HG03103 (cell line): ENCODE data around the gene IRS2.
"Not testable (repeated sequence)": the region's sequence is repeated elsewhere in the genome, so short reads cannot be mapped to it uniquely, and the experiment has no call there.

ENCODE experiments used
- ATAC-seq: cut with Tn5 transposase; IDR thresholded peaks from one replicate; pipeline ENCODE4 v1.9.1; 2021; ENCODE audit warnings: low read depth; ENCODE audit not compliant: unreplicated experiment

Gene IRS2

DNA sequence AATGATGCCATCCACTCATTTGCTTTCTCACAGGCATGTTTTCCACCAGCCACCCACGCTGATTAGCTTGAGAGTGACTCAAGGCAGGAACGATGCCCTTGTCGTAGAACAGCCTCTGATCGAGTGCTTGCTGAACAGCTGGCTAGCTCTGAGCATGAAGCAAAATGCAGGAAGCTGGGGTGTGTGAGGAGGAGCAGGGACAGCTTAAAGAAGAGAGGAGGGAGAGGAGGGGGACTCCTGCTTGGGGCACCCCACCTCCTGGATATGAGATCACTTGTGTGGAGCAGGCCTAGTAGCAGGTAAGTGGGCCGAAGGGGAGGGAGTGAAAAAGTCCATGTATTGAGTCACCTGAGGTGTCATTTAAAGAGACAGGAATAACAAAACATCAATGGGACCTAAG, 48.8 kb downstream of the IRS2 start:
- ATAC-seq, result no peak

DNA sequence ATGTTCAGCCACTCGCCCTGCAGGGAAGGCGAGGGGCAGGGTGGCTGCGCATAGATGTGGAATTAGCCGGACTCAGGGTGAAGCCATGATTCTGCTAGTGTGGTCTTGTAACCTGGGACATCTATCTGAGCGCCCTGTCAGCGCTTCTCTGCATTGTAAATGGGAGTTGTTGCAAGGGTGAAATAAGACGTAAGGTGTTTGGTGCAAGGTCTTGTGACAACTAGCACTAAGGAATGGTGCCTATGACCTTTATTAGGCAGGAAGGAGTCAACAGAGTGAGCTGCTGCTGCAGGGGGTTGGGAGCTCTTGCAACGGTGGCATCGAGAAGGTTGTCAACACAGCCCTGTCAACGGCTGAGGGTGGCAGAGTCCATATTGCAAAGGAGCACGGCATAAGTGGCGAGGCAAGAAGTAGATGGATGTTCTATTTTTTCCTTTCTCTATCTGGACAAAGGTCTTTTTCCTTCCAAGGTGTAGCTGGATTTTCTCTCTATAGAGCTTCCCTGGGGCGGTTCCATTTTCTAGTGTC, 49.3 kb downstream of the IRS2 start:
- ATAC-seq, result no peak

DNA sequence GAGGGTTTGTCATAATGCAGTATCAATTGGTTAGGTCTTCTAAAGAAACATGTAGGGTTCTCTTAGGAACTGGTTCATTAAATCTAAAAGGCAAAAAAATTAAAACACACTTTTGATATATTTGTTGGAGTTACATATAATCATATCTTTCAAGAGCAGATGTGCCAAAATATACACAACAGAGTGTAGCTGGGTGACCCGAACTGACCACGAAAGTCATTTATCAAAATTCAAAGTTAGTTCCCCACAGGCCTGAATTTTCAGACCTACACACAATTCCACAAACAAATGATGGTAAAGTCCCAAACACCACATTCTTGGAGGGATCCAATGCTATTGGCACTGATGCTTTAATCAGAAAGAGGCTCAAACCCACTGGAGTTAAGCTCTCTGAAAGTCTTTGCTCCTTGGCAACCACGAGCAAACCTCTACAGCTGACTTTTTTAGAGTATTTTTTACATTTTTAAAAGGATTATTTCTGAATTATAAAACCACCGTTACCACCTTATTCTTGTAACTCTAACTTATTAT, 50.9 kb downstream of the IRS2 start:
- no peak for ATAC-seq

DNA sequence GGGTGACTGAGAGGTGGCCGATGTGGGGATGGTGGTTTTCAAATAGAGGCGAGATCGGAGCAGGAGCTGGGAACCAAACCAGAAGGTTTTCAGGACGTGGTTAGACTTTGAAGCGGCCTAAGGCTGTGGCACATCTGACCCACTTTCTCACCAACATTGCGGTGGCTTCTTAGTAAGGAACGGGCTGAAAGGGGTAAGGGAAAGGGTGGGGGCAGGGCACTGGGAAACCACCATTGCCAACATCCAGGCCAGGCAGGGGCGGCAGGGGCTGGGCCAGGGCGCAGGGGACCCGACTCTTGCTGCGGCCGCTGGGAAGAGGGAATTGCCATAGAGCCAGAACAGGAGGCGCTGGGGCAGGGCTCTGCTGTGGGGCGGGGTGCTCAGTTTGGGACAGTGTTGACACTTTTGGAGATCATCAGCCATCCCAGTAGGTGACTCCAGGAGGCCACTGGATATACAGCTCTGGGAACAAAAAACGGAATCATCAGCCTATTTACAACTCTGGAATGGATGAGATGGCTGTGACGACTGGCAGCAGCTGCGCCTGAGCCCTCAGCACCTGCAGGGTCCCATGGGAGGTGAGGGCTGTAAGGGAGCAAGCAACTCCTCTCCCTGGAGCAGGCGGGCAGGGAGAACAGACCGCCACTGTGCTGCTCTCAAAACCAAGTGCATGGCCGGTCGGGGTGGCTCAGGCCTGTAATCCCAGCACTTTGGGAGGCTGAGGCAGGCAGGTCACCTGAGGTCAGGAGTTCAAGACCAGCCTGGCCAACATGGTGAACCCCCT, 52.2 kb downstream of the IRS2 start:
- ATAC-seq, result no peak

DNA sequence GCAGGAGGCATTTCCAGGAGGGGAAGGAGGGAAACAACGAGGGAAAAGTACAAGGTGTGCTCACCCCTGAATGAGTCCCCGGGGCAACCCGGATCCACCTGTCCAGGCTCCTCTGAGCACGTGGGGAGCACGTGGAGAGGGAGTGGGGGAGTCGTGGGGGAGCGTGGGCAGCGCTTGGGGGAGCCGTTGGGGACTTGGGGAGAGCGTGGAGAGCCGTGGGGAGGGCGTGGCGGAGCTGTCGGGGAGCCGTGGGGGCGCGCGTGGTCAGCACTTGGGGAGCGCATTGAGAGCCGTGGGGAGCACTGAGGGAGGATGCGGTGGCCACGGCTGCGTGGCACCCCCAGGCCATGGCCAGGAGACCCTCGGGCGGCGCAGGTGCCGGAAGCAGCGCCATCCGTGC, 52.8 kb downstream of the IRS2 start:
- no peak for ATAC-seq

DNA sequence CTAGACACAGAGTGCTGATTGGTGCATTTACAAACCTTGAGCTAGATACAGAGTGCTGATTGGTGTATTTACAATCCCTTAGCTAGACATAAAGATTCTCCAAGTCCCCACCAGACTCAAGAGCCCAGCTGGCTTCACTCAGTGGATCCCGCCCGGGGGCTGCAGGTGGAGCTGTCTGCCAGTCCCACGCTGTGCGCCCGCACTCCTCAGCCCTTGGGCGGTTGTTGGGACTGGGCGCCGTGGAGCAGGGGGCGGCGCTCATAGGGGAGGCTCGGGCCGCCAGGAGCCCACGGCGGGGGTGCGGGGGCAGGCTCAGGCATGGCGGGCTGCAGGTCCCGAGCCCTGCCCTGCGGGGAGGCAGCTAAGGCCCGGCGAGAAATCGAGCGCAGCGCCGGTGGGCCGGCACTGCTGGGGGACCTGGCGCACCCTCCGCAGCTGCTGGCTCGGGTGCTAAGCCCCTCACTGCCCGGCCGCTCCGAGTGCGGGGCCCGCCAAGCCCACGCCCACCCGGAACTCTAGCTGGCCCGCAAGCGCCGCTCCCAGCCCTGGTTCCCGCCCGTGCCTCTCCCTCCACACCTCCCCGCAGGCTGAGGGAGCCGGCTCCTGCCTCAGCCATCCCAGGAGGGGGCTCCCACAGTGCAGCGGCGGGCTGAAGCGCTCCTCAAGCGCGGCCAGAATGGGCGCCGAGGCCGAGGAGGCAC, 53.8 kb downstream of the IRS2 start:
- not testable (repeated sequence) for ATAC-seq

DNA sequence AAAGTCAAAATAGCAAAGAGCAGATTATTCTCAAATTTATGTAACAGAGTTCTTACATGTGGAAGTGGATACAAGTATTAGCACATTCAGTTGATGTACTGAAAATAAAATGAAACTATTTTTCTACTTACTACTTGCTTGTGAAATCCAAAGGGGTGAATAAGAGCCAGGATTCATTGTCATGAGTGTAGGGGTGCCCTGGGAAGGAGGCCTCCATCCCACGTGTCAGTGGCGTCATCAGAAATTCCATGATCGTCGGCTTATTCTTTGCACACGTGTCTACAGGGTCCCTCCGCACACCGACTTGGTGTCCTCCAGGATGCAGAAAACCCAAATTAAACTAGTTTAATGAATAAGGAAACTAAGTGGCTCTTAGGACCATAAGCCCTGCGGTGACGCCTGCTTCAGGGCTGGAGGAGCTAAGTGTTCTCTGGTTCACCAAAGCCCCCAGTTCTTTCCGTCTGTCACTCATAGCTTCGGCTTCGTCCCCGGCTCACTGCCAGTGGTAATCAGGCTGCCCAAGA, 55.5 kb downstream of the IRS2 start:
- ATAC-seq, result no peak

DNA sequence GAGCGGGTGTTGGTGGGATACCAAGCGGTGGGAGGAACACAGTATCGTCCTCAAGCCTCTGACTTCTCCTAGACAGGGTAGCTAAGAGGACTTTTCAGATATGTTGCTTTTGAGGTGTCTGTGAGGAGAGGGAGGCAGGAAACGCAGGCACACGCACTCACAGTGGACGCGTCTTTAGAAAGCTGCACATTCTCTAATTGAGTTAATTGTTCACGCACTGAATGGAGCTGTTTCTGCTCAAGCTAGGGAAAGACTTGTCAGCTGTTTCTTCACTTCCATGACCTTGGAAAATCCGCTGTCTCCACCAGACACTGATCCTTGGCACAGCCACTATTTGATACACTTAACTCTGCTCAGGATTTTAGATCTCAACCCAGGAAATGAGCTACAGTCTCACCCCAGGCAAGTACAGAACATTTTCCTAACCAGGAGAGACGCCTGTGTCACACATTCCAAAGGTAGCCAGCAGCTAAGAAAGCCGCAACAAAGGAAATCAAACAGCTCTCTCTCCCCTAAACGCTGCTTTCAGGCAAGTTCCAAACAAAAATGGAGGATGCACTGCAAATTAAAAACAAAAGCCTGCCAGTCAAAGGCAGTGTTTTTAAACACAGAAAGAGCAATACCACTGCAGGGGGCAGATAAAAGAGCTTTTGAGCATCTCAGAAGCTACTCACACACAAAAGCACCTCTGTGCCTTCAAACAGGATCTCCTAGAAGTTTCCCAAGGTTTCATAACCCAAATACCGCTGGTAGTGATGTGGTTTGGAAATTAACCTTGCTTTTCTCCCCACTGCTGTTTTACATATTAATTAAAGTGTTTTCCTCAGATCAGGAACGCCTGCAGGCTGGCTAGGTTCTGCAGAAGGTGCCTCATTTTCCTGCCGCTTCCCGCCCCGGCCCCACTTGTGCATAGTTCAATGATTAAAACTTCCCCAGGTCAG, 57.3 kb downstream of the IRS2 start:
- no peak for ATAC-seq

DNA sequence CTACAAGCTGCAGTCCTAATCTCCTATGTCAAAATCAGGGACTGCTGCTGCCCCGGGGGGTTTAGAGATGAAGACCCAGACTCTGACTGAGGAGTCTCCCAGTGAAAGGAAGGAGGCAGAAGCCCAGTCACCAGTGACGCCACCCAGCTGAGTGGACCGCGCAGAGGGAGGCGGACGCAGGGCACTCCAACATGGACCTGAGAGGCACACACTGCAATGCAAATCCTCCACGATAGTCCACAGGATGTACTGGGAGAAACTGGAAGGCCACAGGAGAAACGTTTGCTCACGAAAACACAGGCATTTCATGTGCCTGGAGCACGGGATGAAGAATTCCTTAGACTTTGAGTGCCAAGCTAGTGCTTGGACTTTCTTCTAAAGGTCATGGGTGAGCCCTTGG, 58.3 kb downstream of the IRS2 start:
- no peak for ATAC-seq

DNA sequence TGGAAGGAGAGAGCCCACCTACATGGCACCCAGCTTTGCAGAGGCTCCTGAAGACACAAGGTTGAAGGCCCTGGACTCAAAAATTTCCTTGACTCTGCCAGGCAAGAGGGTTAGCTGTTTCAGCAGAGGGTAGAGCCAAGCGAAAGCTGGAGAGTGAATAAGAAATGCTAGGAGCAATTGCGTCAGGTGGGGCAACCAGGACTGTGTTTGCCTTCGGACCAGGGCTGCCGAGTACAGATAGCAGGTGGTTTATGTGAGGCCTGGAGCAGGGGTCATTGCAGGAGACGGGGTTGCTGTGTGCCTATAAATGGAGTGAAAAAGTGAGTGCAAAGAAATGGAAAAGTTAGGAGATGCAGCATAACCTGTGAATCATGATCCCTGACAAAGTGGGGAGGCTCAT, 59.1 kb downstream of the IRS2 start:
- ATAC-seq, result no peak

DNA sequence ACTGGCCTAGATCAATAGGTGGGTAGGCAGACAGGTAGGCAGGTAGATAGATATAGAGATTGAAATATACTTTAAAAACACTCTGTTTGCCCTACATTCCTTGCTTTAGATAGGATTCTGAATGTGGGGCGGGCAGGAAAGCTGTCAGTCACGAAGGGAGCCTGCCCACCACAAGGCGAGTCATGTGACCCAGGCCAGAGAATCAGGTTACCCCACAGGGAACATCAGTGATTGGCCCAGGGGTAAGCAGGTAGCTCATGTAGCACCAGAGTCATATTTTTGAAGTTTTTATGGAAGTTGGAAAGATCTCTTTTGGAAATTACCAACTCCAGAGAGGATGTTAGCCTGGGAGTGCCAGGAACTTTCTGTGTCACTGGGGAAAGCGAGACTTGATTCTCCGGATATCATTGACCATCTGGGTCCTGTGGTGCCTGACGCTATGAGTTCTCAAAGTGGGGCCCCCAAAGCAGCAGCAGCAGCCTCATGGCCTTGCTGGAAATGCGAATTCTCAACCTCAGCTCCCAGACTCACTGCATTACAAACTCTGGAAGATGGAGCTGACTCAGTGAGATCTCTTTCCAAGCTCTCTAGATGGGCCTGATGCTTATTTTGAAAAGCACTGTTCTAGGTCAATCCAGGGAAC, 60.3 kb downstream of the IRS2 start:
- ATAC-seq, result no peak

DNA sequence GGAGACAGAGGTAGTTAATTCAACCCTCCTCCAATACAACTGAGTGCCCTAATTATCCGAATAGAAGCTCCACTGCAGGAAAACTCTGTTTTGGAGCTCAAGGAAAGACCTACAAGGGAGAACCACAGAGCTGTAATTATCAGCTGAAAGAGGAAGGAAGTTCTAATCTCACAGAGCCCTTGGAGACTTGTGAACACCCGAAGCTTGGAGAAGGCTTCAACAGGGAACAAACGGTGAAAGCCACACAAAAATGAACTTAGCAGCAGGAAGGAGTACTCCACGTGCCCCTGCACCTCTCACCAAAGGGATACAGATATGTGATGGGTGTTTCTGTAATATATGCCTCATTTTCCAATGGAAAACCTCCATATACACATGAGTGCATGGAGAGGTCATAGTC, 61.1 kb downstream of the IRS2 start:
- no peak for ATAC-seq

DNA sequence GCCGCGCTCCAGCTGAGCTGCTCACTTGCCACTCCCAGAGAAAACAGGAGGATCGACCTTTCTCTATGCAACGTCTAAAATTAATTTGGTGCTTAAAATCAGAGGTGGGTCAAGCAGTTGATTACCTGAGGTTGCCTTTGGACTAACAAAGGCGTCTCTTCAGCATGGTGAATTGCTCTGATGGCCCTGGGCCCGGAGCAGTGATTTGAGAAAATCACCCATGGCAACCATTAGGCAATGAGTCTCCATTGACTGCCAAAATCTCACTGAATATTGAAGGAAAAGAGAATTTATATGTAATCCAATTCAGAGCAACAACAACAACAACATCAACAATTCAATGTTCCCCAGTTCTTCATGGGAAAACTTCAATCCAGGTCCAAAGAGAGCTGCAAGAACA, 61.8 kb downstream of the IRS2 start:
- ATAC-seq, result no peak

DNA sequence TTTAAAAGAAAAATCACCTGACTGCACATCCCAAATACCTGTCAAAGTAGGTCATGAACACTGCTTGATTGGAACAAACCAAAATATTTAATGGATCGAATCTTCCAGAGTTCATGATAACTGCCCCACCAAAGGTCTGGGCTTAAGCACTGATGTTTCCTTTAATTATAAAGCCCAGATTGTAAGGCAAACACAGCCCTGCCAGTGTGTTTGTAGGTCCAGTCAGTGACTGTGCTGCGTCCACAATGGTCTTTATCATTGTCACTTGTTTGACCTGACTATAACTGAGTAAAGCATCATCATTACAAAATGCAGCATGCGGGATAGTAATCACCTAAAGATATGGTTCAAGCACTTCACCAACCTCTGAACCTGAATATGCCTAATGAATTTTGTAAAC, 63.3 kb downstream of the IRS2 start:
- ATAC-seq, result no peak

DNA sequence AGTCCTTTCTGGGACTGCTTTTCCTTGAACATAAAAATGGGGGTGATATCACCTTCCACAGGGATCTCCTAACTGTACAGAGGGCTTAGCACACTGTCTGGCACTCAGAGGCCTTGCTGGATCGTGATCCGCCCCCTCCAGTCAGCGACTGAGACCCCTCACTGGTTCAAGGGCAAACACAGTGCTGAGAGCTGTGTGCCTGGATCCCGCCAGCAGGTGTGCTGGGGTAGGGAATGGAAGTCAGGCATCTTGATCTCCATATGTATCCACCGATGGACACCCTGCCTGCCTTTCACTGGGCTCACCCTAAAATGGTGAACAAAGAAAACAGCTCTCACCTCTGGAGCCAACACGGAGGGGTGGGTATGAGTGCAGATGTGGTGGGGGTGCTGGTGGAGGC, 64.3 kb downstream of the IRS2 start:
- ATAC-seq, result no peak

DNA sequence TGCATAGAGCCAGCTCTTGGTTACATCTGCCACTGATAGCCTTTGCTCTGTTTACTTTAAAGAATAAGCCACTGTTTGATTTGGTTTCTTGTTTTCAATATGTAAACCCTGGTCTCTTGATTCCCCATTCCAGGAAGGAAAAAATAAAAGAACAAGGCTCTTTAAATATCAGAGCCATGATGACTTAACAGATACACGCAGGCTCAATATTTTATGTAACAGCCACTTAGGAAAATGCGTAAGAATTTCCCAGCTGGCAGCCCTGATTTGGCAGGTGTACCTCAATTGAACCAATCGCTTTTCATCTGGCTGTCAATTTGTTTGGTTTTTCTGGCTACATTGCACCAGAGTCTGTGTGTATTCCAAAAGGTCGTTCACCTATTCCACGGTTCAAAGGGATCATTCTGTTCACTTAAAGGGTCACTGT, 65.6 kb downstream of the IRS2 start:
- ATAC-seq, result no peak

DNA sequence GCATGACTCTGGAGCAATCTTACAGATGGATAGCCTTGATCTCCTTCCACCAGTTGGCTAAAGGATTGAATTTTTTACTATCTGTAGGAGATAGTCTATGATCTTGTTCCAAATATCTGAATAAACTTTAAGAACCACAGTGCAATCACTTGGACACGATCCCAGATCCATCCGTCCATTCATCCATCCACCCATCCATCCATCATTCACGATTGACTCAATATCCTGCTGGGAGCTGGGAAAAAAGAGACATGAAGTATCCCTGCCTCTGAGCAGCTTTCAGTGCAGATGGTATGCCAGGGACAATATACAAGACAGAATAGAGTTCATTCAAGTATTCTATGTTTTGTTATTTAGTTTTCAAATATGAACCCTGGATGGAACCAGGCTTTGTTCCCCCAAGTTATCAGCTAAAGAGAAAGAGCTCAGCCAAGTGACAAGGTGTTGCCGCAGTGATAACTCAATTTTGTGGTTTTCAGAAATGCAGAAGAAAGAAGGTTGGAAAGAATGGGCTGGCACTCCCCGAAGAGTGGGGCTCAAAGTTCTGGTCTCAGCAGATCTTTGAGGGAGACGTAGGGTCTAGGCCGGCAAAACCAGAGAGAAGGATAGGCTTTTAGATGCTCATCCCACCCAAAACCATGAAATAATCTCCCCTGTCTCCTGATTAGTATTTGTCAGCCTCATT, 66.3 kb downstream of the IRS2 start:
- no peak for ATAC-seq

DNA sequence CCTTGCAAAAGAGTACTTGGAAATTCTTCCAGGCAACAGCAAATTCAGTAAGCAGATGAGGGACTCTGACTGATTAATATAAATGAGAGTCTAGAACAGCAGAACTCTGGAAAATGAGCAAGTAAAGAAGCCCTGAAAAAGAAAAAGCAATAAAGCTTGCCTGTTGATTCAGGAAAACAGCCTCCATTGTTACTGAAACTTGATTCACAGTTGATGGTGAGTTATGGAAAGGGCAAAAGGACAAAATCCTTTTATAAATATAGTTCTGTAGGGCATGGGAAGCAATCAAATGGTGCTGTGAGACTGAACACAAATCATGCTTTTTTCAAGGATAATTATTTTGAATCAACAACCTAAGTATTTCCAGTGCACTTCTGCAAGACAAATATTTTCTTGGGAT, 67.7 kb downstream of the IRS2 start:
- no peak for ATAC-seq

DNA sequence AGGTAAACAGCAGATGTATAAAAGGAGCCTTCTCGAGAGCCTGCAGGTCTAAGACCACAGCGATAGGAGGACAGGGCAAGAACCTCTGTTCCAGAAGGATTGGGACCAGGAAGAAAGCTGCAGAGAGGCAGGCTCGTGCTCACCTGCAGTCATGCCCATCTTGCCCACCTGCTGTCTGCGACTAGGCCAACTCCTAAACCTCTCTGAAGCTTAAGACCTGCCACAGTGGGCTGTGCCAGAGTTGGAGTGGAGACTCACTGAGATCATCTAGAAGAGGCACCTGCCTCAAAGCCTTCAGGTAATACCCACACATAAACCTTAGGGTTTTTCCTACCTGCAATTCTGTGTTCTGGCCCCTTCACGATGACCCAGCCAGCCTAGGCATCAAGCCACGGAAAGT, 68.7 kb downstream of the IRS2 start:
- ATAC-seq, result no peak
